HG02938 (cell line): Measurements from ENCODE around the gene TSHZ3.

ENCODE experiments used
- ATAC-seq: cut with Tn5 transposase; IDR thresholded peaks from one replicate; pipeline ENCODE4 v1.9.1; 2021; ENCODE audit warnings: mild to moderate bottlenecking, moderate library complexity; ENCODE audit not compliant: unreplicated experiment

The TSHZ3 gene

GRCh38 chr19:31355665-31356289 is 6.5 kb upstream of the TSHZ3 start:
- no peak for ATAC-seq

GRCh38 chr19:31354799-31355664 is 5.8 kb upstream of the TSHZ3 start:
- ATAC-seq = no peak

DNA sequence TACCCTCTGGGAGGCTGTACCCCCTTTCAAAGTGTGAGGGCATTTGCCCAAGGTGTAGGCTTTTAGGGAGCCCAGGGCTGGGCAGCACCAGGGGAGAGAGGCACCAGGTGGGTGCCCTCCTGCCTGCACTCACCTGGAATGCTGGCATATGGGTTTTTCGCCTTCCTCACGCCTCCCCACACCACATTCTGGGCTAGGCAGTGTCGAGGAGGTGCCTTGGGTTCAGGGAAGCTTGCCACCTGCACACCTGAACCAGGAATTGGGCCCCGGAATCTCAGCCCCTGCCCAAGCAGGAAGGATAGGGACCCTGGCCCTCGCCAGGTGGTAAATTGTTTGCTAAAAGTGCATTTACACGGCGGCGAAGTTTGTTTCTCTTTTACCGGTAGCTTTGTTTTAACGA is 5.1 kb upstream of the TSHZ3 start:
- no peak for ATAC-seq

DNA sequence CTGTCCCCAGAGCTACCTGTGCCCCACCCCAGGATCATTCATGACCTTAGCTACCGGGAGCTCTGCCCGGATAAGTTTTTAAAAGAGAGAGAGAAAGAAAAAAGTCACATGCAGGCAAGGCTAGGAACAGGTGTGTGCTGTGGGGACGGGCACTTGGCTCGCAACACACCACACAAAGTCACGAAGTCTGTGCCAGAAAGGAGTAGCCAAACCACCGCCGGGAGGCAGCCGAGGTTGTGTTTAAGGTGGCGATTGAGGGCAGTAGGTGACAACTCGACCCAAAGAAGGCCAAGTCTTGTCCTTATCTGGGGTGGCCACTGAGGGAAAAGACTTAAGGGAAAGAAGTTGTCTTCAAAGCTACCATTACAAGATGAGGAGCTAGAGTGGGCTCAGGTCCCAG is 4.6 kb upstream of the TSHZ3 start:
- no peak for ATAC-seq

DNA sequence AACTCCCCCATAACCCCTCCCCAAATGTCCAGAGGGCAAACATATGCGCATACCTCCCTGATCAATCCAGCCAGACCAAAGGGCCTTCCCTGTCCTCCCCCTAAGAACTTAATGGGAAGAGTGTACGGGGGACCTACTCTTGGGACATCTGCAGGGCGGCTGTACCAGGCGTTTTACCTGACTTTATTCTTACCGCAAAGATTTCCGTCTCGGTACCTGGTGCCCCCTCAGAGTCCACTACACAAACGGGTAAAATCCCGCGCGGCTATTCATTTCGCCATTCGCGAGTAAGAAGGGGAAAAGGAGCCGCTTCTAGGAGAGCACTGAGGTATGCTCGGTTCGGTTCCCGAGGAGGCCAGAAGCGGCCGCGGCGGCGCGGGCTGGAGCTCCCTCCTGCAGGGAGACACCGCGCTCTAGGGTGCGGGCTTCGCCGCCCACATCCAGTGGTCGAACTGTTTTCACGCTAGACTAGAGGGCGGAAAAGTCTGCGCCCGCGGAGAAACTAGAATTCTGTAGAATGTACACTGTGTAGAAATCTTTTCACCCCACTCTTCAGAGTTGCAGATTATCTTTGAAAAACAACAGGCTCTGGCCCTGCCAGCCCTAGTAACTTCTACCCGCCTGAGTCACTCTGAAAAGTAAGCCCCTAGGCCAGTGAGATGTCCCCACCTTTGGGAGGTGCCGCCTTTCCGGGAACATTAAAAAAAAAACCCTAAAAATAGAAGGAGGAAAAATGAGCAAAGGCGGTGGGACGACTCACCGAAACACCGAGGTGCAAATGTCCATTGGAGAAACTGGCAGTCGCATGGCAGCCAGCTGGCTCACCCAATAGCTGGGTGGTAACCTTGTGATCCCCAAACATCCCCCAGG is 3.8 kb upstream of the TSHZ3 start:
- no peak for ATAC-seq

DNA sequence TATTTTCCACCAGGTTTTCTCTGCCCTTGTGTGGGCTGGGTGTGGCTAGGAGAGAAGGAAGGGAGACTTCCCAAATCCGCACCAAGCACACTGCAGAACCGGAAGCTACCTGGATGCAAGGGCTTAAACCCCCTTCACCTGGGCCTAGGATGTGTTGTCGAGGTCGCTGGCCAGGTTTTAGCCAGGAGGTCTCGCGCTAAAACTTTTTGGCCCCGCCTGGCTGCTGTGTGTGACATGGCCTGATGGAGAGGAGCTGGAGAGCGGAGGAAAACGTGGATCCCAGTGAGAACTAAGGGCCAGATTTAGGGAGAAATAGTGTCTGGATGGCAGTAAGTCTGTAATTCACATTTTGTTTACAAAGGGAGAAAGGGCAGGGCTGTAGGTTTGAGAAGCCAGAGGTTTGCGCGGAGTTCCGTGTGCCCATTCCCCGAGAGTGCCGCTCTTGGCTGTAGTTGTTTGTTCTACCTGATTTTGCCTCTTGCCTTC is 3.1 kb upstream of the TSHZ3 start:
- ATAC-seq = no peak

DNA sequence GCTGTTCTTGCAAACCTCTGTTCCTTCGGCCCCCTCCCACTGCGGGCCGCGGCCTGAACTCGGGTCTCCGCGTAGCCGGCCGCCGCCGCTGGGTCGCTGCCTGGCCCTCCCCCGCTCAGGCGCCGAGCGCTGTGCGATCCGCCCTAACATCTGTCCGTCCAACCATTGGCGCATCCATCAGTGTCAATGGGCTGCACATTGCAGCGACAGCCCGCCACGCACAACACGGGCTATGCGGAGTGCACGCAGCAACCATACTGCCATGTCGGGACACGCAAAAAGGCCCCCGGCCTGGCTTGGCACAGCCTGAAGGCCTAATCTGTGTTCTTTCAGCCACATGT is 2.6 kb upstream of the TSHZ3 start:
- ATAC-seq = no peak

DNA sequence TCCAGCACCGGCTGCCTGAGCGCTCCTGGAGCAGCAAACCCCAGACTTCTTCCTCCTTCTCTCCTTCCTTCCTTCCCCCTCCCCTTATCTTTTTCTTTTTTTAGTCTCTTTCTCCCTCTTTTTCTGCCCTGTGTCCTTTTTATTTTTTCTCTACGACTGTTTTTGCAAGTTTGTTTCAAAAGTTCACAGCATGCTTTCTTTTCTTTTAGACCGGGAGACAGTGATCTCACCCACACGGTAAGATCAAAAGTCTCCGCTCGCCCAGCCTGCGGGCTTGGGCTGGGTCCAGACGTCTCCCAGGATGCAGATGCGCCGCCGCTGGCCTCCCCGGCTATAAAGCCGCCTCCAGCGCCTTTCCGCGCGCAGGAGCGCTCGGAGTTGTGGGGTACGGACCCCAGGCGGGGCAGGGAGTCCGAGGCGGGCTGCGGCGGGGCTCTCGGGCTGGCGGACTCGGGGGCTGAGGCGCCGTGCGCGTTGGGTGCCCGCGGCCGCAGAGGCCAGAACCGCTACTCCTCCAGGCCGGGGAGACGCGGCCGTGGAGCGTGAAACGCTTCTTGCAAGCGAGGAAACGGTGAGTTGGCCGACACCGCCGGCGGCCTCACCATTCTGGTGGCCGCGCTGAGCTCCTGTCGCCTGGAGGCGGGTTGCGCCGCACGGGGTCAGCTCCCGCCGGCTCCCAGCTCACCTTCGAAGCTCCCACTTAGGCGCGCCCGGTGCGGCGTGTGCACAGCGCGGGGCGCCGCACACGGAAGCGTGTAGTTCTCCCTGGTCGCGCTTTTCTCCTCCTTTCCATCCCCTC is 2.0 kb upstream of the TSHZ3 start:
- ATAC-seq = no peak

GRCh38 chr19:31350693-31351055 is 1.4 kb upstream of the TSHZ3 start:
- no peak for ATAC-seq

GRCh38 chr19:31350033-31350692 is 927 bp upstream of the TSHZ3 start:
- ATAC-seq = no peak

DNA sequence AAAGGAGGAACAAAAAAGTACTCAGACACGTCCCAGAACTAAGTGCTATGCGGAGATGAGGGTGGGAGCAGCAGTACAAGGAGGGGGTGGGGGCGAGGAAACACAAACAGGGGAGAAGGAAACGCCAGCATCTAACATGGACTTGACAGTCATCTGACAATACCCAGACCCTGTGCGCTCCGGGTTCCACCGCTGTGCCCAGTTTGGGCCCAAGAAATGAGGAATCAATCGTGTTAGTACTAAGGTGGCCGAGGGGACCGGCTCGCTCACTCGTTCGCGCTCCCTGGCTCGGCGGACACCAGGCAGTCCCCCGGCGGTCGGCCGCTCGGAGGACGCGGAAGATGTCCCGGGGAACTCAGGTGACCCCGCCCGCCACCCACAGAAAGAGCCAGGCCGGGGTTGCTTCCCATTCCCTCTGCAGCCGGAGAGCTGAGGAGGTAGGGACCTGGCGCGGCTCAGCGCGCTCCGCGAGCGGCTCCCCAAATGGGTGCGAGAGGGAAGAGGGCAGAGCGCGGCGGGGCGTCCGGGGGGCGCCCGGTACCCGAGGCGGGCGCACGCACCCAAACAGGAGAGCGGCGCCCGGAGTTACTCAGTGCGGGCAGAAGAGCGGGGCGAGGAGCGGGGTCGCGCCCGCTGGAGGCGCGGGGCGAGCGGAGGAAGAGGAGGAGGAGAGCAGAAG is 616 bp downstream of the TSHZ3 start:
- no peak for ATAC-seq

DNA sequence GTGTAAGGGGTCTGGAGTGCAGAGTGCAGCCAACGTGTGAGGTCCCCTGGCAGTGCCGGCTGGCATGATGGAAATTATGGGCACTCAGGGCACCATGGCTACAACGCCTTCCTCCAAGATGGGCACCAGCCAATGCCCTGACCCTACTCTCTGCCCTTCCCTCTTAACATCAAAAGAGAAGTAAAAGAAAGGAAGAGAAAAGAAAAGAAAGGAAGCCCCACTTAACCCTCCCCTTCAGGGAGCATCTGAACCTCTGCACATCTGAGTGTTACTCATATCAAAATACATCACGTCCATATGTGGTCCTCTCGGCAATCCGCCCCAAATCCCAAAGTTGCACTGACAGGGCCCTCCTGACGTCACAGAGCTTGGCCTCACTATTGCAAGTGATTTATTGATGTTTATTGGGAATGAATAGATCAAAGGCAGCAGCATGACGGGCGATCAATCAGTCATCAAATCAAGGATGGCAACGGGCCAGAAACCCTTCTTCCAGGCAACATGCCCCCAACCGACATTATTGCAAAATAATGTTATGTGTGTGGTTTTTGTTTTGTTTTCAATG is 1.3 kb downstream of the TSHZ3 start:
- ATAC-seq = no peak

DNA sequence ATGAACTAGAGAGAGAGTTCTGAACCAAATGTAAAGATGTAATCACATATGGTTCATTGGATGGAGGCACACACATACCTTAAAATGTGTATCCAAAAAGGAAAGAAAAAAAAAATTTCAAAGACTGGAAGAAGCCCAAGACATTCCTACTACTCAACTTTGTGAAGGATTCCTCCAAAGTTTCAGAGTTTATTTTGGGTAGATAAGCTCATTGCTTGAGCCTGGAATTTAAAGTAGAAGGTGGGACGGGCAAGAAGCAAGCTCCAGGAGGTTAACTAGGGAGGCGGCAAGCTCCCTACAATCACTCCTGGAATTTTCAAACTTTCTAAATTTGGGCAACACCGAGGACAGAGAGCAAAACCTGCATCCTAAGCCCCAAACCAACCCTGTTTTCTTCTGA is 1.9 kb downstream of the TSHZ3 start:
- ATAC-seq = no peak

GRCh38 chr19:31346184-31347059 is 2.8 kb downstream of the TSHZ3 start:
- ATAC-seq = no peak

GRCh38 chr19:31344403-31344802 is 4.8 kb downstream of the TSHZ3 start:
- no peak for ATAC-seq

GRCh38 chr19:31342926-31343325 is 6.3 kb downstream of the TSHZ3 start:
- ATAC-seq = no peak

GRCh38 chr19:31340042-31341025 is 8.9 kb downstream of the TSHZ3 start:
- no peak for ATAC-seq
